ENCODE measurements around the gene F3.

The F3 gene

DNA sequence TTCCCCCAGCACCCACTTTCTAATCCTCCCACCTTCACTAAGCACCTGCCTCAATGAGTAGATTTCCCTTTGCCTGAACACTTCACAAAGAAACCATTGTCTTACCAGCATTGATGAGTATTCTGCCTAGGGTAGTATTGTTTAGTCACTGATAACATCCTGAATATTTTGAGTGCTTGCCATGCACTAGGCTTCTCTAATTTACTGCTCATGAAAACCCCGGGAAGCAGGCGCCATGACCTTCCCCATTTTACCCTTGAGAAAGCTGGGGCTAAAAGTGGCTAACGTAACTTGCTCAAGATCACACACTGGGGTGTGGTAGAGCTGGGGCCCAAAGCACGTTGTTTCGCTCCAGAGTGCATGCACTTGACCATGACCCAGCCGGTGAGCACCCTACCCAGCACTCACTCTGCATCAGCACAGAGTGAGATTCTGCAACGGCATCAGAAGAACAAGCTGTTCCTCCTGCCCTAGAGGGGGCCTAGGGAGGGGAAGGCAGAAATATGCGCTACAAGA lies 10.6 kb upstream of the F3 start:
- no peak for DNase-seq (ENCODE audit: low spot score)

DNA sequence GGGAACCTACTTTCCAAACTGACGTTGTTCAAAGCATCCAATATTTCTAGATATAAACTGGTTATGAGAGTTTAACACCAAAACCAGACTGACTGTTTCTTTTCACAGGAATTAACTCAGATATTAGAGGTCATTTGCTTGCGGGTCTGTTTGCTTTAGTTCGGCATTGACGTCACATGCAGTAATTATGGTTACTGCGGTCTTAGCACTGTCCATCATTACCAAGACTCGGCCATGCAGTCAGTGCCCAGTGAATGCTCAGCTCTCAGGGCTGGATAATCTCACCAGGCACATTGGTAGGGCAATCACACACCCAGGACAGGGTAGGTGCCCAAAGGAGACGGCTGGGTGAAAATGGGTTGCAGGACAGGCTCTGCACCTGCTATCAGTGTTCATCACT lies 9.9 kb upstream of the F3 start:
- DNase-seq (ENCODE audit: low spot score) = no peak

DNA sequence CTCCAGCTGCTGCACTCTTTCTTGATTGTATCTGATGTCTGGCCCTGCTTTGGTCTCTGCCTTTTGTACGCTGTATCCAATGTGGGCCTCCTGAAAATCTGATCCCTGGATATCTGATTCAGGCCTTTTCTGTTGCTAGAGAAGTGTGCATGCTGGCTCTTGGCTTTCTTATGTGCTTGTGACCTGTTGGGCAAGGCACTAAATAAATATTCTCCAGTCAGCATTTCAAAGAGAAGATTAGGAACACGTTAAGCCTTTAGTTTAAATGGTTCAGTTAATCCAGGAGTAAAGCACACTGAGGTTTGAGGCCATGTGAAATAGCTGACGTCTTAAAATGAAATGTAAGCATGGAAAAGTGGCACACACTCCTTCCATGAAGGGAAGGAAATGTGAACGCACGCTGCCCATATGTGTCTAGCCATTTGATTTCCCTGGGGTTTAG lies 9.3 kb upstream of the F3 start:
- DNase-seq (ENCODE audit: low spot score) = no peak

DNA sequence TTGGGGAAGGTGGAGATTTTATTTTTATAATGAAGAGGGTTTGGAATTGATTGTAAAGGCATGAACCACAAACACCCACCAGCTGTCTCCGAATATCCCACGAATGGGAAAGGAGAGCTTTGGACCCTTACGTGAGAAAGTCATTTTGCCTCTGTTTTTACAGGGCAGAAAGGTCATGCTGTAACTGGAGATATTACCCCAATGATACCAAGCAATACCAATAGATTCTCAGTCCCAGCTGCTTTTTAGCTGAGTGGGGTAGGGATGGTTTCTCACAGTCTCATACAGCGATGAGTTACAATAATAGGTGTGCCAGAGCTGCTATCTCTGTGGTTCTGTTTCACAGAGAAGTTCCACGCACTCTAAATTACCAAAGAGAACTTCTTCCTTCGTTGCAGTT lies 8.8 kb upstream of the F3 start:
- no peak for DNase-seq (ENCODE audit: low spot score)

DNA sequence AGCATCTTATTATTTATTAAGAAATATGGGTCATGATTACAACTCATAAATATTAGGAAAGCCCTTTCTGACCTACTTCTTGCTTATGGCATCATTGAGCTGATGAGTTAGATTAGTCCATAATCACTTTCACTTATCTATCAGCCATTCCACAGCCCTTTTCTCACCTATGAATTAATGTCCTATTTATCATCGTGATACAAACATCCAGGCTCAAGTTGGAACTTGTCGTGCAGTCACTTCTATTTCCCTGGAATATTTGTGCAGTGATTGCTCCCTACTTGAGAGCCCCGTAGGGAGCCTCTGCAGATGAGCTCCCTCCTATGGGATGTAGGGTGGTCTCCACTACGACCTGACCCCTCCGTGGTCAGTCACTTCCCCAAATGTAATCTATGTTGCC lies 8.1 kb upstream of the F3 start:
- DNase-seq (ENCODE audit: low spot score) = no peak

DNA sequence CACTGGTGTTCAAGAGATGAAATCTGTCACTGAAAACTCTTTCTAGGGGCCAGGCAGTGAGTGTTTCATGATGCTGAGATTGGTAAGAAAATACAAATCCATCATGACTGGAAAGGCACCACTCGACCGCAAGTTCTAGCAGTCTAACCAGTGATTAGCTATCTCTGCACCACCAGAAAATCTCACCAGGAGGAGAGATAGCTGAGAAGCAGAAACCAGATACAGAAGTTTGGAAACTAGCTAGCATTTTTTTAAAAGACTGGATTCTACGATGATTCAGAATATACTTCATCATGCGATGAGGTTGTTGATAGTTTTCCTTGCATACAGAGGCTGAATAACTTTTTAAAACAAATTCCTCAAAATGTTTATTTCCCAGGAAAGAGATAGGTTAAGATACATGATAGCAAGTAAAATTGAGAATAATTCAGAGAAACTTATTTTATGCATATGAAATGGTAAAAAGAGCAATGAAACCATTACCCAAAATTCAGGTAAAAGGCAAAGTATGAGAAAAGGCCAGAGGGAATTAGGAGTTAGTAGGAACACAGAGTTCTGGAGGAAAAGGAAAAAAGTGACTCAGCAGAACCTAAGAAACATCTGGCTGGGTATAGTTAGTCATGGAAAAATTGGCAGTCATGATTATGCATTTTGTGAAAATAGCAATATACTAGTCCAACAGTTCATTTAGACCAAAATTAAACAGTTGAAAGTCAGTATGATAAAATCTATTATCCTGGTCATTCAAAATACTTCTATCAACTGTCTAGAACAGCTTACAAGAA lies 3.3 kb upstream of the F3 start:
- peak; percentile 35 for DNase-seq (ENCODE audit: low spot score)

DNA sequence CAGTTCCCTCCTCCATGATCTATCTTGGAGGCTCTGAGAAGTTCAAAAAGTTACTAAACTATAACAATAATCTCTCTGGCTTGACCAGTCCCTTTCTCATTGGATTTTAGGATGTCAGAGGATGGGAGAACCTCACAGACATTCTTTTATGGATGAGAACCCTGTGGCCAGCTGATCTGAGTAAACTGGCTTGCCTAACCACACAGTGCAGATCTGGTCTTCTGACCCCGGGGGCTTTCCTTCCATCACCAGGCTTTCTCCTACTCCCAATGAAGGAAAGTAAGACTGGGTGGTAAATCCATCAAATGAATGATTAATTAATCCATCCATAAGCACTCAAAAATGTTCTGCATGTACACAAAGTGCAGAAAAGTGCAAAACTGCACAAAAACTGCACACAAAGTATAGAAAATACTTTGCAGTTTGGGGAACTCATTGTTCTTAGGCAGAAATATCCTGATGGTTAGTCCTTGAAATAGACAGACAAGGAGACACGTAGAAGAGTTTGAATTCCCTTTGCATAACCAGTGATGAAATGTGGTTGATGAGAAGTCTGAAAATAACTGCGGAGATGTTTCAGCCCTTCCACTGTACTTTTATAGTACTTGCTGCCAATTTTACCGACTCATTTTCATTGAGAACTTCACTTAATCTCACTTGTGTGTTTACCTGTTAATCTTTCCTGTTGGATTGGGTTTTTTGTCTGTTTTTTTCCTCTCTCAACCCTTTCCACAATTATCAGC lies 2.5 kb upstream of the F3 start:
- DNase-seq (ENCODE audit: low spot score) = no peak

DNA sequence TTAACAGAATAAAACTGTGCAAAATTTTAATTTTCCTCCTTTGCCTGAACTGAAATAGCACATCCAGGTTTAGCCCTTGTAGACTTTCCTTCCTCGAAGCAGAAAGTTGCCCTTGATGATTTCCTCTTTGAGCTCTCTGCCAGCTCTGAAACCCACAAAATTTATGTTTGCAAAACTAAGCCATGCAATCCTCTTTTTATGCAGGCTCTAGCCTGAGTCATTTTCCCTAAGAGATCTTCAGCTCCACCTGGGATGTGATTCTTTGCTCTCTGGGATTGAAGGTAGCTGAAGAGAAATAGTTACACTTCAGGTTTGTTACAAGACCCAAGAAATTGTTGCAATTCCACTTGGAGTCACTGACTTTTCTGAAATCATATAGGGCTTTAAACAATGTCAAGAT lies 1.4 kb upstream of the F3 start:
- no peak for DNase-seq (ENCODE audit: low spot score)

DNA sequence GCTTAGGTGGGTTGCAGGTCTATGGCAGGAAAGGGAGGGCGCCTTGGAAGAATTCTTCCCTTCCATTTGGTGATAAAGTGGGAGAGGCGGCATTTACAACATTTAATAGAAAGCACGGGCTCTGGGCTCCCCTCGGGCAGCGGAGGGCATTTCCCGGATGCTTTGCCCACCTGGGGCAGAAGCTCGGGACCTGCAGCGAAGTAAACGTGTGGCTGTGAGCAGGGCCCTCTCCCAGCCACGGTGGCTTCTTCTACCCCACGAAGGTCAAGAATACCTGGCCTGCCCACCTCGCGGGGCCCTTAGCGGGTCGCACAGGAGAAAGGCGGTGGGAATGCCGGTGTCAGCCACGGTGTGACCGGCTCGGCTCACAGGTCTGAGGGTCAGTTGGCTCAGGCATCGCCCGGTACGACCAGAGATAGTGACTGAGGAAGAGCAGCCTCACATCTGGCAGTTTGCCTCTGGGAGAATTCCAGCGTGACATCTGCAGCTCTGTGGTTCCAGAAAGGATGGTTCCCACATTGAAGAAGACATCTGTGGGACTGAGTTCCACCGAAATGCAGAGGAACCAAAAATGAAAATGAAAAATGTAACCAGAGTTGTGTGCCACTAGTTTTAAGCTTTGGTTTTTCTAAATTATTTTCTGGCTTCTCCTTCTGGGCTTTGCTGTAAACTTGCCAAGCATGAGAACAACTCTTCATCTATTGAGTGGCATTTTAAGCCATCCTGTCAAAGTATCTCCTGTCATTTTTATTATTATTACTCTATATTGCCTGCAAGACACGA lies 720 bp upstream of the F3 start:
- DNase-seq (ENCODE audit: low spot score) = peak; percentile 42

DNA sequence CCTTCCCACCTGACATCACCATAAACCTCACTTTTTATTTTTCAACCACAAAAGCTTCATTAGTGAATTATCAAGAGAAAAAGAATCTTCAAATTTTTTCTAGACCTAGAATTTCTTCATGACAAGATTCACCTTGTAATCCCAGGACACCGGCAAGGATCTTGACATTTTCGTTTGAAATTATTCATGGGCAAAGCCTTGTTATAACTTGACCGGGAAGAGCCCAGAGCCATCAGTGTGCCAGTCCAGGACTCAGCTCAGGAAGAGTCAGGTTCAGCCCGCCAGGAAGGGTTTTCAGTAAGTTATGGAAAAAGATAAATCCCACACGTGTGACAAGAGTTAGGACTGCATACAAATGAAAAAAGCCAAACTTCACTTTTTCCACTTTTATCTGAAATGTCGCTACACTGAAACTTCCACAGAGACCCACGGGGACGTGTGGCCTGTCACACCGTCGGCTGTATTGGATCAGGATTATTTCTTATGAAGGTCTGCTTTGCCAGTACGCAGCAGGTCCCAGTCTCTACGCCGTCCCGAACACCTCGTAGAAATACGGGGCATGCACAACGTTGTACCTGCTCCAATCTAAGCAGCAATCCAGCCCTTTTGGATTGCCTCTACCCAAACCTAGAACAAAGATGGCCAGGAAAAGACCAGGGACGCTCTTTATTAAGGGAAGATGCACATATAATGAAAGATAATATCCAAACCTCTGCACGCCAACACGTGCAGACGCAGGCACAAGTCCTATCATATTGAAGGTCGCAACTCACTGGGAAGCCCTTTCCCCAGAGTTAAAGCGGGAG lies 916 bp downstream of the F3 start:
- DNase-seq (ENCODE audit: low spot score) = no peak

DNA sequence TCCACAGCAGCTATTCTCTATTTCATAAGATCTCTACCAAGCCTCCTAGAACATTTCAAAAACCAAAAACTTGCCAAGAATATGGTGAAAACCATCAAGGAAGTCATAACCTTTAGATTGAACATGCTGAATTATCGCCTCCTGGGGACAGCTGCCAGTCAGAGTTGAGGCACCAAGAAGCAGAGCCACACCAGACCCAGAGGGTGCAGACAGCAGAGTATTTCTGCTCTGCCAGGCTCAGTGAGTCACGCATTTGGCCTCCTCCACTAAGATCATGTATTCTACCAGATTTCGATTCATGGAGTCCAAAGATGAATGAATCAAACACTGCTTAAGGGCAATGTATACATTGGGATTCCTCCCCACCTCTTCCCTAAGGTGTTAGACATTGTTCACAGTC lies 2.1 kb downstream of the F3 start:
- no peak for DNase-seq (ENCODE audit: low spot score)

DNA sequence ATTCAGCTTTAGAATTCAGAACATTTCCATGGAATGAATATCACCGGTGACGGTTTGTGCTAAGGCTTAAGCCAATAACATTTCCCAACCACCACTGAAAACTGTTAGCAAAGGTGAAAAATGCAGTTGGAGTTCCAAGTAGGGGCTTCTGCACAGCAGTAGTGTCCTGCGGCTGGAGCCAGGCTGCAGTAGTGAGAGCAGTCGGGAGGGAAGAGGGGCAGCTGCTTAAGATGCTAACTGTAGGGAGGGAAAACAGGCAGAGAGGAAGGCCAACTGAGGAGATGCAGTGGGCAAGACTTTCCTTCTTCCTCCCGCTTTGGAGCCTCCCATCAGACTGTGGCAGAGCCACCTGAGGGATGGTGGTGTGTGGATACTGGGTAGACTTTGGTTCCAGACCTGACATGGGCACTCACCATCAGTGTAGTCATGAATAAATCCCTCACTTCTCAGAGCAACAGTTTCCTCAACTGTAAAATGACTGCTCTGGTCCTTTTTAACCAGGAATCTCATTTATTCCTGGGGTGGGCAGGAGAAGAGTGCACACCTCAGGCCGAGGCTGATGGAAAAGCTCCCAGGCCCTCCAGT lies 3.2 kb downstream of the F3 start:
- DNase-seq (ENCODE audit: low spot score) = no peak

DNA sequence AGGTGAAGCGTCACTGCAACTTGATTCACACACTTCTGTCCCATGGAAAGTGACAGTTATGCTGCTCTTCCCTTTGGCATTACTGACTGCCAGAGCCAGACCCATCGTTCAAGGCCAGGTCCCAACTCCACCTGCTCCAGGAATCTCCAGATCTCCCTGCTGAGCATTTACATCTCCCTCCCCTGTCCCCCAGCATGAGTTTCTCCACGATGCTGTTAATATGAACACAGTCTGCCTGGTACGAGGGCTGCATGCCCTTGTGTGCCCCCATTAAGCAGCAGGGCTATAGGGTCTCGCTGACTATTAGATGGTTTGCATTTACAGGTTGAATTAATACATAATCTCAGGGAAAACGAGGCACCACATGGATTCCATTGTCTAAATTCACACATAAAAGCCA lies 4.3 kb downstream of the F3 start:
- no peak for DNase-seq (ENCODE audit: low spot score)

DNA sequence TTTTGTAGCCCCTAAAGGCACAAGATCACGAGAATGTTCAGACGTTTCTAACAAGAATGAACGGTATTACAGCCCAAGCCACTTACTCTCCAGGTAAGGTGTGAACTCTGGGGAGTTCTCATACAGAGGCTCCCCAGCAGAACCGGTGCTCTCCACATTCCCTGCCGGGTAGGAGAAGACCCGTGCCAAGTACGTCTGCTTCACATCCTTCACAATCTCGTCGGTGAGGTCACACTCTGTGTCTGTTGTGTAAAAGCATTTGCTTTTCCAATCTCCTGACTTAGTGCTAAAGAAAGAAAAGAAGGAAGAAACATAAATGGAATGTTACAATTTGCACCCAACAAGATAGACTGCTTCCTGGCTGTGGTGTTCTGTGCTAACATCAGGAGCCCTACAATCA lies 5.7 kb downstream of the F3 start:
- DNase-seq (ENCODE audit: low spot score) = no peak

DNA sequence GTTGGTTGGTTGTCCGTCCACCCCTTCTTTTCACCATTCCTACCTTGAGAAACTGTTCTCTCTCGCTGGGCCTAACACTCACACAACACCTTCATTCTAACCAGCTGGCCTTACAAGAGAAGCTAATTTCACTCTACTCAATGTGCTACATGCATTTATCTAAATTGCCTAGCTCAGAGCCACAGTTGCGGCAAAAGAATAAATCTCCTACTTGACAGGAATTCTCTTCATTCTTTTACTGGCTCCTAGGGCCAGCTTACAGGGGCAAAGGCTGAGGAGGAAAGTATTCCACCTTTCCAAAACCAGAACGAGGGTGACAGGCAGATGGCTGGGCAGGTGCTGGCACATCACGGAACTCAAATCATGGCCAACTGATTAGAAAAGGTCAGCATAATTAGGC lies 6.5 kb downstream of the F3 start:
- DNase-seq (ENCODE audit: low spot score) = no peak

DNA sequence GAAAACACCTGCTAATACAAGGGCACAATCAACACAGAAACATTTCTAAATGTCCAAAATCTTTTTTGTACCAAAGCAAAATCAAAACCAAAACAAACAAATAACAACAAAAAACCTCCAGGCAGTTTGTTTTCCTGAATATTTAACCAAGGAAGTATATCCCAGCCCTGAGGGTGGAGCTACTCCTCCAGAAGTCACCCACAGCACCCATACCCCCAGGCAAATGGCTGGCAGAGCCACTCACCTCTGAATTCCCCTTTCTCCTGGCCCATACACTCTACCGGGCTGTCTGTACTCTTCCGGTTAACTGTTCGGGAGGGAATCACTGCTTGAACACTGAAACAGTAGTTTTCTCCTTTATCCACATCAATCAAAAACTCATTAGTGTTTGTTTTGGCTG lies 9.5 kb downstream of the F3 start:
- DNase-seq (ENCODE audit: low spot score) = no peak

DNA sequence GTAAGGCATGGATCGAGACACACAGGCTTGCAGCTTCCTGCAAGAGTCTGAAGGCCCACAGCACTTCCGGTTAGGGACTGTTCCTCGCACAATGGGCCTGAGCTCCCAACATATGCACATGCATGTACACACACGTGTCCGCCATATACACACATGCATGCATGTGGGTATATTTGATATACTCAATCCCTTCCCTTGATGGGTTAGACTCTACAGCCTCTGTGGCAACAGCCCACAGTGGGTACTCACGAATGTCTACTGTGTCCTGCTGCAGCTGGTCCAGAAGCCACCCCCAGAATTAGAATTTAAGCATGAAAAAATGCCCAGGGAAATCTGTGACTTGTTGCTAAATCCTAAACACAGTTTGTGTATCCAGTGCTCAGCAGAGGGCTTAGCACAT lies 9.9 kb downstream of the F3 start:
- DNase-seq (ENCODE audit: low spot score) = no peak

DNA sequence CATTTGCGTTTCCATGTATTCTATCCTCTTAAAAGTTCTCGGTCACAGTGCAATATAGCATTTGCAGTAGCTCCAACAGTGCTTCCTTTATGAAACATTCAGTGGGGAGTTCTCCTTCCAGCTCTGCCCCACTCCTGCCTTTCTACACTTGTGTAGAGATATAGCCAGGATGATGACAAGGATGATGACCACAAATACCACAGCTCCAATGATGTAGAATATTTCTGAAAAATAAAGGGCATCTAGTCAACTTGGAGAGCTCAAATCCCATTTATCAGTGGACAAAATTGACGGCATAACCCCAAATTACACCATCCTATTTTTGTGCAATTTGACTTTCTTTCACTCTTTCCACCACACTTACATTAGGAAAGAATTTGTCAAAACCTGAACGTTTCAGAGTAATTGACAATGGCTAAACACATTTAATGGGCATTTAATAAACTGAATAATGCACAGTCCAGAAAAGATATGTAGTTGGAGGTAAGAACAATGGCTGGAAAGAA lies 11.1 kb downstream of the F3 start:
- no peak for DNase-seq (ENCODE audit: low spot score)

DNA sequence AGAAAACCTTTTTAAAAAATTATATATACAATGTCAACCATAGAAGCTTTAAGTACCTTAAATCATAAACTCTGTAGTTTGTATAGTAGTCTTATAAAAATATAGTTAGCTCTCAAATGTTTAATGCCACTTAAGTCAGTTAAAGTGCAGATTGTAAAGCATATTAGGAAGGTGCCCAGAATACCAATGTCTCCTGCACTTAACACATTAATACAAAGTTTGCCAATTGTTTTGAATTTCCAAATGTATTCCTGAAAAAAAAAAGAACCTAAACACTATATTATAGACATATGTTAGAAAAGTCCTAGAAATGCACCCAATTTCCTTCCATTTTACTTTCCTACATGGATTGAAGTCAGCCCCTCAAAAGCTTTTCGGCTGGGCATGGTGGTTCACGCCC lies 12.1 kb downstream of the F3 start:
- DNase-seq (ENCODE audit: low spot score) = no peak

DNA sequence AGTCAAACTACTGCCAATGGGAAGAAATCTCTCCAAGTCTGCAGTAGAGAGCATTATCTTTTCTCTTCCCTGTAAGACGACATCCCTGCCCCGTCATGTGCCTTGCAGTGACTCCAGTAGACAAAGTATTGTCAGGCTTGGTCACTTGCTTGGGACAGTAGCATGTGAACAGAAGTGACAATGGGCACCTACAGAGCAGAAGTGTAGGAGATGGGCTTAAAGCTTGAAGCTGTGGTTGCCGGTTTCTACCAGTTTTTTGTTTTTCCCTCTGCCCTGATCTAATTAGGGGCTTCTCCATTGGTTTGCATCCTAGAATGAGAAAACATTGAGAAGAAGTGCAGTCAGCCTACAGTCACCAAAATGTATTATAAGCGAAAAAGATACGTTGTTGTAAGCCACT lies 12.7 kb downstream of the F3 start:
- DNase-seq (ENCODE audit: low spot score) = no peak

DNA sequence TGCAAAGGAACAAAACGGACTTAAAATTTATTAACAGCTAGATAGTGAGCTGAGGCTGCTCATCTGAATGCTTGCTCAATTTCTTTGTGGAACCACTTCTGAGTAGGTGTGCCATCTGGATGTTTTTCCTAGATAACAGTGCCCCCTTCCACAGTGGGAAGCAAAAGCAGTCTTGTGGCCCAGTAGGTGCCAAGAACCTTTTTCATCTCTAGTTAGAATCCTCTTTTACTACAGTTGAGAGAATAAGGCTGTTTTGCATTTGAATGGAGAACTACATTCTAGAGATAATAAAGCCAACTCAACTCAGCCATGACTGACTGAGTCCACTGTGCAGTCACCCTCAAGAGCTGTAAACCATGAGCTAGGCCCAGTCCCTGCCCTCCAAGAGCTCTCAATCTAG lies 13.3 kb downstream of the F3 start:
- DNase-seq (ENCODE audit: low spot score) = no peak
